A204.1 (cell line): ENCODE results near the gene SERPINA4.
"Not testable (repeated sequence)": the region's sequence is repeated elsewhere in the genome, so short reads cannot be mapped to it uniquely, and the experiment has no call there.

Experiments
- FAIRE-seq: peaks from 2 replicates; lab custom pipeline; 2012; peaks lifted over from hg19 to GRCh38; lab: Jason Lieb, UNC

Gene SERPINA4

DNA sequence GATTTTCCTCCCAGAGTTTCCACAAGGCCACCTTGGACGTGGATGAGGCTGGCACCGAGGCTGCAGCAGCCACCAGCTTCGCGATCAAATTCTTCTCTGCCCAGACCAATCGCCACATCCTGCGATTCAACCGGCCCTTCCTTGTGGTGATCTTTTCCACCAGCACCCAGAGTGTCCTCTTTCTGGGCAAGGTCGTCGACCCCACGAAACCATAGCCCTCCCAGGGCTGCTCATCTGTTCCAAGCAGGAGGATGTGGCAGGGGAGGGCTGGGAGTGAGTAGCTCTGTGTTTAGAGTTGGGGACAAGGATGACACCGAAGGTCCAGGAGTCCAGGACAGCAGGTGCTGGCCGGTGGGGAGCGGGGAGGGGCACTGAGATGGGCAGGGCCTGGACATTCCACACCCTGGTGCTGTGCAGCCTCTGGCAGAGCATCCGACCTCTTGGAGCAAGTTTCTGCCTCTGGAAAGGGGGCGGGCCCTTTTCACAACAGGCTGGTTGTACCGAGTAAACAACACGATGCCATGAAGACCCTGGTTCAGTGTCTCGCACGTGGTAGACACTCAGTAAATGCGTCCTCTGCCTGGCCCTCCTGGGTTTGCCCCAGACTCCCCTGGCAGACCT, 8.2 kb downstream of the SERPINA4 start:
- FAIRE-seq = no peak

DNA sequence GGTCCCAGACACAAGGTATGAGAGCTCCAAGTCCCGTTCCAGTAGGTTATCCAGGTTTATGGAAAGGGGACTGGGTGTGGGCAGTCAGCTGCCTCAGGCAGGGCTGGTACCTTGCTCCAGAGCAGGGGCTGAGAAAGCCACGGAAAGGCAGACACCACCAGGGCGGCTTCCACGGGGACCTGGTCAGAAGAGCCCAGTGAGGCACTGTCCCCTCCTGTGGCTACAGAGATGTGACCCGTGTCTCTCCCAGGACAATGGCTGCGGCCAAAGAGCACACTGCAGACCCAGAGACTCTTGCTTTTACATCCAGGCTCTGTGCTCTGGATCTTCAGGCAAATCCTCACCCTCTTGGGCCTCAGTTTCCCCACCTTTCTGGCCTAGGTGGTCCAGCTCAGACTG, 8.8 kb downstream of the SERPINA4 start:
- no peak for FAIRE-seq

- FAIRE-seq = no peak
Measured at GRCh38 chr14:94570440-94570839, 9.2 kb downstream of the SERPINA4 start.

DNA sequence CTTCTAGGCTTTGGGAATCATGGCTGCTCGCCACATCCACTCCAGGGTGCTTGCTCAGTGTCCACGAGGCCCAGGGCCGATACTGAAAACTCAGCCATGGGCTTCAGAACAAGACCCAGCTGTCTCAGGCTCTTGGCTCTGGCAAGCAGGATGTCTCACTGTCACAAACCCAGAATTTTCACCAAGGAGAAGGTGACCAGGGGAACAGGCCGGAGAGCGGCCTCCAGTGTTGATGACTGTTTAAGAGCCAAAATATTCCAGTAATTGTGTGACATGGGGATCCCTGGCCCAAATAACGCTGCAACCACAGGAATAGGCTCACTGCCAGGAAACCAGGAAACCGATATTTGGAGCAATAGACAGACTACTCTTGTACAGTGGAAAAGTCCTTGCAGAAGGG, 10.2 kb downstream of the SERPINA4 start:
- no peak for FAIRE-seq

DNA sequence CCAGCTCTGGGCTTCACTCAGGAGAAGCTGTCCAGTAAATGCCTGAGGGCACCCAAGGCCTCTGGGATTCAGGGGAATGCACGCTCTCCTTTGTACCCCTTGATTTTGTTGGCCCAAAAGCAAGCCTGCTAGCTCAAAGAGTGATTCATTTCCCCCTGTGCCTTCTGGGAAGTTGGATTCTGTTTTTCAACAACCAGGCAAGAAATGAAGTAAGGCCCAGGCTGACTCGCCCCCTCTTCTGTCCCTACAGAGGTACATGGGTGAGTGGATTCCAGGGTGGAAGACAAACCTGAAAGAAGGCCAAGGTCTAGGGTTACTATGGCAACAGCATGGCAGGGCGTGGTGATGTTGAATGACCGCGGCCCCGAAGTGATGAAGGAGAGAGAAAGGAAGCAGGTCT, 10.7 kb downstream of the SERPINA4 start:
- no peak for FAIRE-seq

- no peak for FAIRE-seq
Measured at GRCh38 chr14:94572637-94573303, 11.5 kb downstream of the SERPINA4 start.

DNA sequence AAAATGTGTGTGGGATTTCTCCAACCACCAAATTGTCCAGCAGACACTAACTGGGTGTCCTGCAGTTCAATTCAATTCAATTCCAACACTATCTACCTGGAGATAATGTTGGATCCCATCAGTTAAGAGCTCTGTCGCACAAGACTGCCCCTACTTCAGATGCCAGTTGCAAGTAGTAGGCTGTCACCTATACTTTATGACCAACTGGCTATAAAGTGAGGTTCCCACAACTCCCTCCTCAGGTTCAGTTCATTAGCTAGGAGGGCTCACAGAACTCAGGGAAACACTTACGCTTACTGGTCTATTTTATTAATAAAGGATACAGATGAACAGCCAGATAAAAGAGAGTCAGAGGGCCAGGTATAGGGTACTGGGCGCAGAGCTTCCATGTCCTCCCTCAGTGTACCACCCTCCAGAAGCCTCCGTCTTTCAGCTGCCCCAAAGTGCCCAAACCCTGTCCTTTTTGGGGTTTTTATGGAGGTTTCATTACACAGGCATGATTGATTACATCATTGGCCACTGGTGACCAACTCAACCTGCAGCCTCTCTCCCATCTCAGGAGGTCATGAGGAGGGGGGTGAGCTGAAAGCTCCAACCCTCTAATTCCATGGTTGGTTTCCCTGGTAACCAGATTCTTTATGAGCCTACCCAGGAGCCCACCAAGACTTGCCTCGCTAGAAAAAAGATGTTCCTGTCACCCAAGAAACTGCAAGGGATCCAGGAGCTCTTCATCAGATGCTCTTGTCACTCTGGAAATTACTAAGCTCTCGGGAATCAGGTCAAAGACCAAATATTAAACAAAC, 12.4 kb downstream of the SERPINA4 start:
- FAIRE-seq = no peak

- FAIRE-seq = no peak
Measured at GRCh38 chr14:94574336-94574735, 13.1 kb downstream of the SERPINA4 start.

DNA sequence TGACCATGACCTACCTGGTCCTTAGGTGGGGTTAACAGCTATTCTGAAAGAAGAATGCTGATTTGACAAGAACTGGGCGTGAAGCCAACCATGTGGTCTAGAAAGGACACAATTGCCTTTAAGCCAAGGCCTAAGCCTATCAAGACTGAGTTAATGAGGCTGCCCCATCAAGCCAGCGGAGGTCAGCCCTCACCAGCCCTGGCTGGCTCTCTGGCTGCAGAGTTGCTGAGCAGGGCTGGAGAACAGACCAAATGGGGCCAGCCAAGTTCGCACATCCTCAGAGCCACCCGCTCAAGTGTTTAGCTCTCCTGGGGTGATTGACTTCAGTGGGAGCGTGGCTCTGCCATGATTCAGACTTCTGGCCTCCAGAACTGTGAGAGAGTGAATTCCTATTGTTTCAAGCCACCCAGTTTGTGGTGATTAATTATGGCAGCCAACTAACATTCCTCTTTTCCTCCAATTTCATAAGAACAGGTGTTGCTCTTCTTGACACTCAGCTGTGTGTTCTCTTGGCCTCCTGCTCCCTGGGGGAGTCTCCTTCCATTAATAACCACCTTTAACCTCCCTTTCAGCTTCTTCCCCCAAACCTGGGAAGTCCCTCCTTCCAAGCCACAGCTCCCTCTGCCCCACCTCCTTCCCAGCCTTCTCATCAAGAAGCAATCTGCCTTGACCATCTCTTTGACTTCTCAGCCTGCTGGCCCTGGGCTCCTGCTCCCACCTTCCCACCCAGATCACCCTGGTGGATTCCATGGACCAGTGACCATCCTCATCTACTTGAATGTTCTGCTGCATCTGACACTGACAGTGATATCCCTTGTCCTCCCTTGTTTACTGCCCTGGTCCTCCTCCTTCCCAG, 14.7 kb downstream of the SERPINA4 start:
- FAIRE-seq = no peak

DNA sequence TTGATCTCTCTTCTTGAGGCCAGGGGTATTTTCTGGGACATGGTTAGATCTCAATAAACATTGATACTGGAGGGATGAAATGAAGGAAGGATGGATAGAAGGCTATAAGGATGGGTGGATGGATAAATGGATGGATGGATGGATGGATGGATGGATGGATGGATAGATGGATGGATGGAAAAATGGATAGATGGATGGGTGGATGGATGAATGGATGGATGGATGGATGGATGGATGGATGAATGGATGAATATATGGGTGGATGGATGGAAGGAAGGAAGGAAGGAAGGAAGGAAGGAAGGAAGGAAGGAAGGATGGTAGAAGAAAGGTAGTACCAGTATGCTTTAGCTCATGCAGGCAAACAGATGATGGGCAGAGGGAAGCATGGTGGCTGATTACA, 16.2 kb downstream of the SERPINA4 start:
- not testable (repeated sequence) for FAIRE-seq

- no peak for FAIRE-seq
Measured at GRCh38 chr14:94578712-94579111, 17.5 kb downstream of the SERPINA4 start.

DNA sequence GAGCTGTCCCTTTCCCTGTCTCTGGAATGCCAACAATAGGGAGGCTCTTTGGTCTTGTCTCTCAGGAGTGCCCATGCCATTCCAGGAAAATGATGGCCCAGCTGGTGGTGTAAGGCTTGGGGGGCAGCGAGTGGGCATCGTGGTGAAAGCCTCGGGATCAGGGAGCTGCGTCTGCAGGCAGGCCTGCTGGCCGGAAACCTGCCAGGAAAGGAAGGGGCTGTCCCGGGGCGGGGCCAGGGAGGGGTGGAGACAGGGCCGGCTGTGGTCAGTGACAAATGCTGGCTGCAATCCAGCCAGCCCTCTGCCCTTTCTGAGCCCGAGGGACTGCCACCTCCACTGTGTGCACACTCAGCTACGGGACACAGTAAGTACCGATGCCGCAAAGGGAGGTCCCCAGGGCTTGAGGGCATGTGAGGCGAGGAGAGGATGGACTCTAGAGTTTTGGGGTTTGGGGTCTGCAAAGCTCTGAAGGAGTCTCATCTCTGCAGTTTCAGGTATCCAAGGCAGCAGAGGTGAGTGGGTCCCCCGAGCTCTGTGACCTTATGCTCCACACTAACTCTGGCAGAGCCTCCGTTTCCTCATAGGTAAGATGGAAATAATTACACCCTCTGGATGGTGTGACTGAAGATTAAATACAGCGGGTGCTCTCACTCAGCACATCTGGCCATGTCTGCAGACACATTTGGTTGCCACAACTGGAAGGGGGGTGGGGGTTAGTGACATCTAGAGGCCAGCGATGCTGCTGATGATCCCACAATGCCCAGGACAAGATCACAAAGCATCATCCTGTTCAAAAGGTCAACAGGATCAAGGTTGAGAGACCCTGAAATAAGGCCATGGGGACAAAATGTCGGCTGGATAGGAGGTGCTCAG, 20.1 kb downstream of the SERPINA4 start, which contains the start of gene SERPINA5:
Gene SERPINA5 (plus strand): TSS at position 300 of the 873 bp plus-strand sequence. CDS start 5,937 bp downstream, outside the sequence.
- FAIRE-seq = no peak

GRCh38 chr14:94582199-94582750, 21.0 kb downstream of the SERPINA4 start:
- FAIRE-seq = no peak

- no peak for FAIRE-seq
Measured at GRCh38 chr14:94582851-94583250, 21.6 kb downstream of the SERPINA4 start.

DNA sequence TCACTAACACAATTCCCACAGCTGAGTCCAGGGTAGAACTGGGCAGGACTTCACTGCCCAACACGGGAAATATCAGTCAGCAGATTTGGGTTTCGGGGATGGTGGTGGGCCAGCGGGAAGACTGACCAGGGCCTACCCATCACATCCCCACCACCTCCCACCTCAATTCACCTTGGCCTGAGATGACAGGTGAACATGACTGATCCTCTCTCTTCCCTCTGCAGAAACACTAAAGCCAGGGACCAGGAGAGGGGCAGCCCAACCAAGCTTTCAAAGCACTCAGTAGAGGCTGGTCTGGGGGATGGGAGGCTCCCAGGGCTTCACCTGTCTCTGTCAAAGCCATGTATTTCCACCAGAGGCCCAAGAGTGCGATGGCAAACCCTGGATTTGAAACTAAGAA, 22.3 kb downstream of the SERPINA4 start:
- FAIRE-seq = no peak

DNA sequence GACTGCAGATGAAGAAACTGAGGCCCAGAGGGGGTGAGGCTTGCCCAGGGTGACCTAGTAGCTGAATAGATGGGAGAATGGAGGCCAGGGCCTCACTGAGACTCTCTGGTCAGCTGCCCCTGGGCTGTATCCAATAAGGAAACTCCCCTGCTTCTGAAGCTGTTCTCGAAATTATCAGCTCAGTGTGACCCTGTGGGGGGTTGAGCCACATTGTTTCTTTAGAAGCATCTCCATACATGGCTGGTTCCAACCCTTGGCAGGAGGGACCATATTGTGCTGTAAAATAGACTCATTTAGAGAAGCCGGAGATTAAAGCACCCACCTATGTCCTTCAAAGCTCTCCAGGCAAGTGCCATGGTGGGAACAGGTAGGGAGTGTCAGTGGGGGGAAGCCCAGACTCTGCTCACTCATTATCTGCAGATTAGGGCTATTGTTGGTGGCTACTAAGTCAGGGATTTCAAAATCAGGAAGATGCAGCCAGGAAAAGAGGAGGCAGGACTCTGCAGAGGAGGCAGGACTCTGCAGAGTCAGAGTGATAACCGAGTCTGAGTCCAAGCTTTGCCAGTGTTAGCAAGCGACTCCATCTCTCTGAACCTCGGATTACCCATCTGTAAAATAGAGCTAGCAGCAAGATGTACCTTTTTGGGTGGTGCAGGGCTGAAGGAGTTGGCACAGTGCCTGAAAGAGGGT, 23.5 kb downstream of the SERPINA4 start:
- no peak for FAIRE-seq

- FAIRE-seq = no peak
Measured at GRCh38 chr14:94586635-94587034, 25.4 kb downstream of the SERPINA4 start.

GRCh38 chr14:94588311-94588710, 27.1 kb downstream of the SERPINA4 start:
- FAIRE-seq = no peak

DNA sequence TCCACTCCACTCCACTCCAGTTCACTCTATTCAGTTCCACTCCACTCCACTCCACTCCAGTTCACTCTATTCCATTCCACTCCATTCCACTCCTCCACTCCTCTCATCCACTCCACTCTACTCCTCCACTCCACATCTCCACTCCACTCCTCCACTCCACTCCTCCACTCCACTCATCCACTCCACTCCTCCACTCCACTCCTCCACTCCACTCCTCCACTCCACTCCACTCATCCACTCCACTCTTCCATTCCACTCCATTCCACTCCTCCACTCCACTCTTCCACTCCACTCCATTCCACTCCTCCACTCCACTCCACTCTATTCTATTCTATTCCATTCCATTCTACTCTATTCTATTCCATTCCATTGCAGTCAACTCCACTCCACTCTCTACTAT, 29.8 kb downstream of the SERPINA4 start:
- FAIRE-seq = no peak

GRCh38 chr14:94591871-94592270, 30.6 kb downstream of the SERPINA4 start:
- FAIRE-seq = no peak
